ENCODE results near the gene NUP62. TPM values are rescaled to one million over a fixed set of nuclear protein-coding genes. Genes with fewer than 3 reads are reported as not detected.
"Not testable (repeated sequence)": the region's sequence is repeated elsewhere in the genome, so short reads cannot be mapped to it uniquely, and the experiment has no call there.

NUP62 gene
- total RNA-seq, 2 donors from 2014 or later: 44.4 to 76.9 TPM

- WGBS: 78% methylated on average over 7 of the region's 7 CpGs
- Histone ChIP-seq H3K4me1 (replicated peaks) (no peaks in the 10 kb centered on the region), H3K27ac (no peak overlapping the region), H3K27me3 (replicated peaks; ENCODE audit: insufficient read depth) (no peaks in the 10 kb centered on the region), H3K36me3 (peaks cover 0 to 5% of the 10 kb centered on the region in 2 donors), H3K4me3 (no peak overlapping the region), H3K9me3 (no peaks in the 10 kb centered on the region)
- no peak for DNase-seq (ENCODE audit: low spot score)
- intact Hi-C loops (cut with DNase I): no loop called here
- no peak for TF ChIP-seq POLR2AphosphoS5 (IDR thresholded peaks at IDR 0.05)
- no peak for TF ChIP-seq CTCF (IDR thresholded peaks at IDR 0.05)
- TF ChIP-seq POLR2A (IDR thresholded peaks at IDR 0.05): no peak
Observed at GRCh38 chr19:49975051-49975450, 45.7 kb upstream of the NUP62 start.

DNA sequence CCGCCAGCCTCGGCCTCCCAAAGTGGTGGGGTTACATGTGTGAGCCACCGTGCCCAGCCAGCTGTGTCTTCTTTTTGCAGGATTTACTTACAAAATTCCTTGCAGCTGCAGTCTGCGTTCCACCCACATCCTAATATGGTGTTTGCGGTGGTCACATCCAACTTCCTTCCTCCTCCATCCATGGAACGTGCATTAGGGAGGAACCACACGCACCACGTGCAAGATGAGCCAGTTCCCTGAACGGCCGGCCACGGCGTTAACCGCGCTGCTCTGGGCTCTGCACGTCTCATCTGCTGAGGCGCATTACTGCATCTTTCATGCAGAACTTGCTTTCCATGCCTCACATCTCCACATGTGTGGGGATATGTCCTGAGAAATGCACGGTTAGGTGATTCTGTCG lies 44.7 kb upstream of the NUP62 start:
- Histone ChIP-seq H3K9me3 (no peaks in the 10 kb centered on the region), H3K27me3 (replicated peaks; ENCODE audit: insufficient read depth) (peaks cover 2% of the 10 kb centered on the region), H3K4me3 (no peak overlapping the region), H3K27ac (no peak overlapping the region), H3K36me3 (peaks cover 0 to 2% of the 10 kb centered on the region in 2 donors), H3K4me1 (replicated peaks) (no peaks in the 10 kb centered on the region)
- TF ChIP-seq POLR2AphosphoS5 (IDR thresholded peaks at IDR 0.05) (no peak), CTCF (IDR thresholded peaks at IDR 0.05) (no peak), POLR2A (IDR thresholded peaks at IDR 0.05) (no peak)
- intact Hi-C loops (cut with DNase I): no loop called here
- no peak for DNase-seq (ENCODE audit: low spot score)
- WGBS: 88% methylated on average over 18 of the region's 18 CpGs

DNA sequence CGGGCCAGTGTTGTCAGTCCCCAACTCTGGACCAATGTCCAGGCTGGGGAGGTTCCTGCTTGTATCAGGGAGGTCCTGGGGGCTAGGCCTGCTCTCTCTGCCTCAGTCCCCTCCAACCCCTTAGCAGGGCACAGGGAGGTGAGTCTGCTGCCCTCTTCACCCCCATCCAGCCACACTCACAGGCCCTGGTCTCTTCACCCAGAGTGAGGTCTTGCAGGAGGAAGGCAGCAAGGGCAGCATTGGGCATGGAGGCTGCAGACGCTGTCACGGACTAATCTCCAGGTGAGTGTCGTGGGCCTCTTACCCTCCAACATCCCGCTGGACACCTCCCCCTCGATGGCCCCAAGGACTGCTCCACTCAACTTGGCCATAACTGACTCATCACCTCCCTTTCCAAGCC lies 43.5 kb upstream of the NUP62 start:
- WGBS: 92% methylated on average over 5 of the region's 6 CpGs
- no peak overlapping the region for H3K27ac ChIP-seq

DNA sequence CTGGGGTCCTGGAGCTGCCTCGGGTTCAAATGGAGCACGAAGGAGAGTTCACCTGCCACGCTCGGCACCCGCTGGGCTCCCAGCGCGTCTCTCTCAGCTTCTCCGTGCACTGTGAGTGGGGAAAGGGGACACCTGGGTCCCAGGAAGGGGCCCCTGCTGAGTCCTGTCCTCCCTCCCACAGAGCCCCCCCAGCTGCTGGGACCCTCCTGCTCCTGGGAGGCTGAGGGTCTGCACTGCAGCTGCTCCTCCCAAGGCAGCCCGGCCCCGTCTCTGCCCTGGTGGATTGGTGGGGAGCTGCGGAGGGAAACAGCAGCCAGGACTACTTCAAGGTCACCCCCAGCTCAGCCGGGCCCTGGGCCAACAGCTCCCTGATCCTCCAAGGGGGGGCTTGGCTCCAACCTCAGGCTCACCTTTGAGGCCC lies 42.7 kb upstream of the NUP62 start:
- H3K4me1 ChIP-seq (replicated peaks): no peaks in the 10 kb centered on the region
- WGBS: 51% methylated on average over 12 of the region's 12 CpGs

More for the DNA sequence above, 43.5 kb upstream of the NUP62 start:
- no peaks in the 10 kb centered on the region for H3K4me1 ChIP-seq (replicated peaks)
- H3K4me3 ChIP-seq: no peak overlapping the region
- no peaks in the 10 kb centered on the region for H3K9me3 ChIP-seq
- TF ChIP-seq POLR2A (IDR thresholded peaks at IDR 0.05): no peak
- no peak for TF ChIP-seq CTCF (IDR thresholded peaks at IDR 0.05)
- TF ChIP-seq POLR2AphosphoS5 (IDR thresholded peaks at IDR 0.05): no peak
- intact Hi-C loops (cut with DNase I): no loop called here
- DNase-seq (ENCODE audit: low spot score): no peak
- H3K27me3 ChIP-seq (replicated peaks; ENCODE audit: insufficient read depth): peaks cover 2% of the 10 kb centered on the region
- H3K36me3 ChIP-seq: no peaks in the 10 kb centered on the region

DNA sequence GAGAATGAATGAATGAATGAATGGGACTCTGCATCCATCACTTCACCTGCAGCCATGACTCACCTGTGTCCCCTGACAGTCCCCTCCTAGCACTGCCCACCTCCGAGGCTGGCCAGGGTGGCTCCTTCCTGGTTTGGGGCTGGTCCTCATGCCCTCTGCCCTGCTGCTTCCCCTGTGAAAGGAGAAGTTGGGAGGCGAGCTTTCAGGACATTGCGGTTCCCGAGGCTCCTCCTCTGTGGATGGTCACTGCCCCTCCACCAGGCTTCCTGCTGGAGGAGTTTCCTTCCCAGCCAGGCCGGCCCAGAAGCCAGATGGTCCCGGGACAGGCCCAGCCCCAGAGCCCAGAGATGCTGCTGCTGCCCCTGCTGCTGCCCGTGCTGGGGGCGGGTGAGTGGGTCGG lies 40.1 kb upstream of the NUP62 start:
- DNase-seq (ENCODE audit: low spot score); H3K4me1 ChIP-seq (replicated peaks); H3K4me3 ChIP-seq; H3K9me3 ChIP-seq; H3K27me3 ChIP-seq (replicated peaks; ENCODE audit: insufficient read depth); intact Hi-C loops (cut with DNase I); H3K36me3 ChIP-seq; H3K27ac ChIP-seq: not testable (repeated sequence)
- 24% methylated on average over 4 of the region's 9 CpGs for WGBS

More for the DNA sequence above, 42.7 kb upstream of the NUP62 start:
- no peak overlapping the region for H3K27ac ChIP-seq
- no peaks in the 10 kb centered on the region for H3K36me3 ChIP-seq
- H3K27me3 ChIP-seq (replicated peaks; ENCODE audit: insufficient read depth): peaks cover 2% of the 10 kb centered on the region
- intact Hi-C loops (cut with DNase I): no loop called here
- DNase-seq (ENCODE audit: low spot score): no peak
- TF ChIP-seq POLR2AphosphoS5 (IDR thresholded peaks at IDR 0.05): no peak
- TF ChIP-seq POLR2A (IDR thresholded peaks at IDR 0.05): no peak
- TF ChIP-seq CTCF (IDR thresholded peaks at IDR 0.05): no peak
- no peak overlapping the region for H3K4me3 ChIP-seq
- H3K9me3 ChIP-seq: no peaks in the 10 kb centered on the region

Data from prostate gland (tissue), 2 donors.